Stomach (tissue), 9 donors: ENCODE results near the gene SDHC. TPM values are rescaled to one million over a fixed set of nuclear protein-coding genes. Genes with fewer than 3 reads are reported as not detected.
A peak's percentile ranks its signal among the peaks of the same experiment; 100 is the strongest.

ENCODE experiments used
- DNase-seq, 2 donors: peaks; one replicate each; pipeline versions ENCODE4 v3.0.0 to v3.0.0-alpha.2; 2013 to 2019
- H3K27ac ChIP-seq, 5 donors: fragments of 200-600 bp in 4 of 5; sonication (generic) in 4 of 5; one replicate each; pipeline ENCODE4 v1.5.1; 2013 to 2019; ENCODE audit warnings: mild to moderate bottlenecking in 1 of 5, moderate library complexity in 1 of 5
- H3K27me3 ChIP-seq, 3 donors: fragments of 200-600 bp; sonication (generic); one replicate each; pipeline ENCODE4 v1.5.1; 2017 to 2019; ENCODE audit warnings: mixed run types in 1 of 3
- H3K36me3 ChIP-seq, 4 donors: fragments of 200-600 bp; sonication (generic); 1 replicate in 3 of 4; 2 replicates in 1 of 4; pipeline ENCODE4 v1.5.1; 2016 to 2019
- H3K4me1 ChIP-seq, 4 donors: fragments of 200-600 bp; sonication (generic); one replicate each; pipeline ENCODE4 v1.5.1; 2016 to 2019
- H3K4me3 ChIP-seq, 4 donors: fragments of 200-600 bp; sonication (generic) in 3 of 4; one replicate each; pipeline ENCODE4 v1.5.1; 2016 to 2019; ENCODE audit warnings: mild to moderate bottlenecking in 1 of 4
- H3K9me3 ChIP-seq, 4 donors: fragments of 200-600 bp; sonication (generic); one replicate each; pipeline ENCODE4 v1.5.1; 2016 to 2019
- EP300 ChIP-seq: sonication (generic); formaldehyde crosslinking; IDR thresholded peaks from one replicate; pipeline ENCODE4 v1.6.1; 2017; ENCODE audit warnings: antibody characterized with exemption
- POLR2A ChIP-seq, 4 donors: fragments of 450-650 bp; IDR thresholded peaks; one replicate each; pipeline ENCODE4 v1.6.1; 2016; ENCODE audit warnings: antibody characterized with exemption in 4 of 4, control low read depth in 2 of 4, mild to moderate bottlenecking in 1 of 4, moderate library complexity in 1 of 4
- POLR2AphosphoS5 ChIP-seq, 3 donors: sonication (generic); formaldehyde crosslinking; IDR thresholded peaks; one replicate each; pipeline ENCODE4 v1.6.1; 2016; ENCODE audit warnings: antibody characterized with exemption in 3 of 3
- WGBS, 5 donors: extraction: QIAGEN DNeasy Blood & Tissue Kit in 3 of 5; methylation state at CpG; one replicate each; pipeline versions ENCODE4 v1.1.5 to v1.1.7; 2013 to 2018; 5-methylcytosine and 5-hydroxymethylcytosine counted together
- intact Hi-C: fragments of 100-400 bp; cut with DNase I; formaldehyde crosslinking; loops from one replicate; pipeline ENCODE4 v1.15.1; 2023; ENCODE audit warnings: low total_unique reads
- polyA plus RNA-seq, 3 donors: library from polyadenylated mRNA; stranded (reverse); fragments of 200-250 nt; gene quantifications; one replicate each; pipeline ENCODE4 v1.2.3, GENCODE V29; 2013
- total RNA-seq, 5 donors: library from RNA; depleted of rRNA; stranded (reverse); fragments of >200 nt; gene quantifications; one replicate each; pipeline versions ENCODE4 v1.1.0 to v1.2.3, GENCODE V29; 2014 to 2016
- TF ChIP-seq, protein P1 (sequence below), 7 experiments: fragments of 450-650 bp in 4 of 7; fragments of 200-600 bp in 3 of 7; sonication (generic) in 3 of 7; IDR thresholded peaks; one replicate each; pipeline ENCODE4 v1.5.1; 2016 to 2019; ENCODE audit warnings: antibody characterized with exemption in 7 of 7, control low read depth in 2 of 7, mild to moderate bottlenecking in 1 of 7
- donor health status: healthy with polysubstance abuse.
- donor health status: Bipolar disorder and iron deficiency.
- donor health status: healthy.

SDHC gene
- total and polyA plus RNA-seq, 8 donors = 28.3 to 165 (median 92.3) TPM

- Histone ChIP-seq H3K27ac (no peak overlapping the region), H3K36me3 (no peaks in the 10 kb centered on the region), H3K4me3 (no peak overlapping the region), H3K9me3 (no peaks in the 10 kb centered on the region), H3K4me1 (no peaks in the 10 kb centered on the region), H3K27me3 (no peaks in the 10 kb centered on the region)
- 61 to 77% (median 69%) methylated on average over 5 of the region's 5 CpGs for WGBS, 5 donors
- no peak for DNase-seq
- intact Hi-C loops = no loop called here
- TF ChIP-seq POLR2A (IDR thresholded peaks at IDR 0.05) (no peak), POLR2AphosphoS5 (IDR thresholded peaks at IDR 0.05) (no peak), EP300 (no peak)
- TF ChIP-seq, protein P1, sequence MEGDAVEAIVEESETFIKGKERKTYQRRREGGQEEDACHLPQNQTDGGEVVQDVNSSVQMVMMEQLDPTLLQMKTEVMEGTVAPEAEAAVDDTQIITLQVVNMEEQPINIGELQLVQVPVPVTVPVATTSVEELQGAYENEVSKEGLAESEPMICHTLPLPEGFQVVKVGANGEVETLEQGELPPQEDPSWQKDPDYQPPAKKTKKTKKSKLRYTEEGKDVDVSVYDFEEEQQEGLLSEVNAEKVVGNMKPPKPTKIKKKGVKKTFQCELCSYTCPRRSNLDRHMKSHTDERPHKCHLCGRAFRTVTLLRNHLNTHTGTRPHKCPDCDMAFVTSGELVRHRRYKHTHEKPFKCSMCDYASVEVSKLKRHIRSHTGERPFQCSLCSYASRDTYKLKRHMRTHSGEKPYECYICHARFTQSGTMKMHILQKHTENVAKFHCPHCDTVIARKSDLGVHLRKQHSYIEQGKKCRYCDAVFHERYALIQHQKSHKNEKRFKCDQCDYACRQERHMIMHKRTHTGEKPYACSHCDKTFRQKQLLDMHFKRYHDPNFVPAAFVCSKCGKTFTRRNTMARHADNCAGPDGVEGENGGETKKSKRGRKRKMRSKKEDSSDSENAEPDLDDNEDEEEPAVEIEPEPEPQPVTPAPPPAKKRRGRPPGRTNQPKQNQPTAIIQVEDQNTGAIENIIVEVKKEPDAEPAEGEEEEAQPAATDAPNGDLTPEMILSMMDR (IDR thresholded peaks at IDR 0.05) = no peak
These were observed 28.7 kb upstream of the SDHC start for GRCh38 chr1:161285521-161285920.

DNA sequence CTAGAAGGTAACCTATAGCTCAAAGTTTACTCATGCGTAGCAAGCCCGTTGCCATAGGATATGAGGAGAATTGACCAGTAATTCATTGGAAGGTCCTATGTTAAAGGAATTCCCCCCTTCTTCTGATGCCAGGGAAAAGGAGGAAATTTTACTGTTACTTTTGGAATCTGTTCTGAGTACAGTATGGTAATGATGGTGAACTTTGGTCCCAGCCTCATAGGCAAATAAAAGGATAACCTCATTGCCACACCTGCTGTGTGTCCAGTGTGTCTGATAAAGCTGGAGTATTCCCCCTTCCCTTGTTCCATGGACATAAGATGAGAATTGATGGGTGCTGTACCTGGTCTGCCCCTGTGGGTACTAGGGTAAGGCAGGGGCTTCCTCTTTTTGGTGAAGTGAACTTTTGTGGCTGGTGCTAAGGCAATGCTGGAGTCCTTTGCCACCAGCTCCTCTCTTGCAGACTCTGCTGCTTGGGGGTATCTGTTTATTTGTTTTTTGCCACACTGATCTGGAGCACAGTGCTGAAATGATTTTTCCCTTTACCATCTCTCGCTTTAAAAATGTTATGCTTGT is 26.6 kb upstream of the SDHC start:
- WGBS, 5 donors = 76 to 90% (median 80%) methylated on average over 3 of the region's 3 CpGs
- Histone ChIP-seq H3K4me3 (no peak overlapping the region), H3K27ac (no peak overlapping the region), H3K4me1 (no peaks in the 10 kb centered on the region), H3K9me3 (no peaks in the 10 kb centered on the region), H3K27me3 (no peaks in the 10 kb centered on the region), H3K36me3 (no peaks in the 10 kb centered on the region)
- intact Hi-C loops = no loop called here
- TF ChIP-seq POLR2A (IDR thresholded peaks at IDR 0.05) (no peak), EP300 (no peak), POLR2AphosphoS5 (IDR thresholded peaks at IDR 0.05) (no peak)
- TF ChIP-seq, protein P1 (IDR thresholded peaks at IDR 0.05) = no peak
- peak in 1 of 2 donors; percentile 15 for DNase-seq

- no peaks in the 10 kb centered on the region for H3K36me3 ChIP-seq
- no peaks in the 10 kb centered on the region for H3K9me3 ChIP-seq
- intact Hi-C loops = no loop called here
- H3K4me3 ChIP-seq = no peak overlapping the region
- H3K4me1 ChIP-seq = no peaks in the 10 kb centered on the region
- 79 to 94% (median 92%) methylated on average over 1 of the region's 1 CpG for WGBS, 5 donors
- no peak overlapping the region for H3K27ac ChIP-seq
- TF ChIP-seq, protein P1 (IDR thresholded peaks at IDR 0.05) = no peak
- TF ChIP-seq POLR2AphosphoS5 (IDR thresholded peaks at IDR 0.05) (no peak), EP300 (no peak), POLR2A (IDR thresholded peaks at IDR 0.05) (no peak)
- DNase-seq = no peak
- no peaks in the 10 kb centered on the region for H3K27me3 ChIP-seq
These were observed 23.4 kb upstream of the SDHC start for GRCh38 chr1:161290779-161291178.

GRCh38 chr1:161297415-161297814 is 16.8 kb upstream of the SDHC start:
- H3K4me1 ChIP-seq = no peaks in the 10 kb centered on the region

More at GRCh38 chr1:161297415-161297814, 16.8 kb upstream of the SDHC start:
- Histone ChIP-seq H3K4me3 (no peak overlapping the region), H3K27ac (no peak overlapping the region), H3K27me3 (no peaks in the 10 kb centered on the region), H3K9me3 (no peaks in the 10 kb centered on the region), H3K36me3 (no peaks in the 10 kb centered on the region)
- intact Hi-C loops = no loop called here
- no peak for DNase-seq
- TF ChIP-seq EP300 (no peak), POLR2A (IDR thresholded peaks at IDR 0.05) (no peak), POLR2AphosphoS5 (IDR thresholded peaks at IDR 0.05) (no peak)
- TF ChIP-seq, protein P1 (IDR thresholded peaks at IDR 0.05) = no peak
